Esophagus squamous epithelium (tissue), 4 donors: ENCODE results near the gene DOCK8.

Experiments used
- CTCF ChIP-seq, 6 experiments: fragments of 450-650 bp in 4 of 6; fragments of 200-600 bp in 2 of 6; sonication (generic) in 2 of 6; IDR thresholded peaks; one replicate each; pipeline ENCODE4 v1.5.1; 2016 to 2019; ENCODE audit warnings: antibody characterized with exemption in 6 of 6, mild to moderate bottlenecking in 4 of 6, moderate library complexity in 4 of 6
- POLR2A ChIP-seq, 4 donors: fragments of 450-650 bp; IDR thresholded peaks; one replicate each; pipeline ENCODE4 v1.6.1; 2017; ENCODE audit warnings: antibody characterized with exemption in 4 of 4, mild to moderate bottlenecking in 4 of 4, moderate library complexity in 3 of 4

GRCh38 chr9:362561-363273 is 148.1 kb downstream of the DOCK8 start:
- no peak for TF ChIP-seq POLR2A (IDR thresholded peaks at IDR 0.05)
- TF ChIP-seq CTCF (IDR thresholded peaks at IDR 0.05) = no peak
